GM21447 (cell line): ENCODE measurements around the gene SOCS7.

Source experiments
- ATAC-seq: cut with Tn5 transposase; IDR thresholded peaks from one replicate; pipeline ENCODE4 v1.9.1; 2021; ENCODE audit not compliant: unreplicated experiment

Gene SOCS7

DNA sequence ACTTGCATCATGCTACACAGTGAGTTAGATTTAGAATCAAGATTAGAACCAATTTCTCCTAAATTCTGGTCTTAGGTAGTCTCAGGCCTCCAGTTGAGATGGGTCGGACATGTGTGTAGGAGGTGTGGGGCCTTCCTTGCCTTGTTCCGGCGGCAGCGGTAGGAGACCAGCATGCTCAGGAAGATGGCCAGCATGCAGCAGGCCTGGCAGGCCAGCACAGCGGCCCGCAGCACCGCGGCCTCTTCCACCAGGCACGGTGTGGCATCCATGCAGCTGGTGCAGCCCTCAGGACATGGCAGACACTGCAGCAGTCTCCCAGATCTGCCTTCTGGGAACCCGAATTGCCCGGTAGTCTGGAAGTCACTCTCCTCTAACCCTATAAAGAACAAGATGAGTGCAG lies 14.8 kb upstream of the SOCS7 start:
- ATAC-seq: no peak

DNA sequence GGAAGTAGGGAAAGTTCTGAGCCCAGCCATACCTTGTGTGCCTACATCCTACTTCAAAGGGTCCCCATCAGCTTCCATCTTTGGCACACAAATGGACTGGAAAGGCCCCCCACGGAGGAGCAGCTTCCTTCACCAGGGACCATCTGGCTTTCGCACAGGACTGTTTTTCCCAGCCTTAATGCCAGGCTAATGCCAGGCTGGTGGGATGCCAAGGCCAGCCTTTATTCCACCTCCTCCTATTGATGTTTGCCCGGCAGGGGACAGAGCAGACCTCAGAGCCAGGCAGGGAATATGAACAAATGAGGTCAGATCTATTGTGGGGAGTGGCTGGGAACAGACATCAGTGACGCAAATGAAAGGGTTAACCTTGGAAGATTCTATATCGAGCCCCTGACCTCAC lies 13.6 kb upstream of the SOCS7 start:
- no peak for ATAC-seq

DNA sequence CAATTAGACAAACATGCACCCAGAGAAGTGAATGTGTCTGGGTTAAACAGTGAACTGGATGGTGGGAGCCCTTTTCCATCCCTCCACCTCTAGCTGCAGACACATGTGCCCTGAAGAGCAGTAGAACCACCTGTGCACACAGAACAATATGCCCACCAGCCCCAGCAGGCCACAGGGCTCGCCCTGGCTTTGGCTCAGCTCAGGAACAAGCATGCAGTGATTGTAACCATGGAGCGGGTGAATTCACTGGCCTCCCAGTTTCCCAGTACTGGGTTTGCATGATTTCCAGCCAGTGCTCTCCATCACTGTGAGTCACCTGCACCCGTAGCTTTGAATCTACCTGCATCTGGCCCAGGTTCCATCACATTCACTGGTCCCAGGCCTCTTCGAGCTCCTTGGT lies 13.1 kb upstream of the SOCS7 start:
- ATAC-seq: no peak

DNA sequence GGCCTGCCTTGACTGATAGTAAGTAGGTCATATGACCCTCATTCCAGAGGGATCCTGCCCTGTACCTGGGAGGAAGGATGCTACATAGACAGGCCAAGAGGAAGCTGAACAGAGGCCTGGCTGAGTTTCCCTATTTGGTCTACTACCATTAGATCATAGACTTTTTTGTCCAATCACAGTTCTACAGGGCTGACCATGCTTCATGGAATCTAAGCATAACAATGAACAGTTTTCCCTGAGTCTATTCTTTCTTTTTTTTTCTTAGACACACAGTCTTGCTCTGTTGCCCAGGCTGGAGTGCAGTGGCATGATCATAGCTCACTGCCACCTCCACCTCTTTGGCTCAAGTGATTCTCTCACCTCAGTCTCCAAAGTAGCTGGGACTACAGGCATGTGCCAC lies 11.8 kb upstream of the SOCS7 start:
- ATAC-seq: no peak

DNA sequence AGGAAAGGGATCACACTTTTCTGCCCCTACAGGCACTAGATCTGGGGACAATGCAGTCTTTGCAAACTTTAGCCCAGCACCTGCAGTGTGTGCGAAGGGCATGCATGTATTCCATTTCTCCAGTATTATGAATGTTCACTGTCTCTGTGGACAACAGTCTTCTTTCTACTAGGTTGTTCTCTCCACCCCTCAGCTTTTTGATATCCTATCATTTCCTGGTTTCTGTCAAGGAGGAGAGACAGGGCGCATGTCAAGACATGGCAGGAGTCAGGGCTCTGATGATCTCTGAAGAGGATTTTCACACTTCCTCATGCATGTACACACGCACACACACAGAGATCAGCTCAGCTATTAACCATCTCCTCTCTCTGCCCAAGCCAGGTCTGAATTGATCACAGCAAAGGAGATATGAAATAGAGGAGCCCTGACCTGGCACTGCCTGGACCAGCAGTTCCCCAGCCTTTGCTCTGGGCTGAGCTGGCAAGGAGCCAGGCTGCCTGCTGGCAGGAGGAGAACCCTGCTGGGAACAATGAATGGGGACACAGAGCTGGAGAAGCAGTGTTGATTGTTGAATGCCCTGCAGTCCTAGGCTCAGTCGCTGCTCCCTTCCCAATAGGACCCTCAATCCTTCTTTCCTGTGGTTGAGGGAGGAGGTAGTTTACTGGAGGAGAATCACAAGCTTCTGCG lies 10.5 kb upstream of the SOCS7 start:
- no peak for ATAC-seq

DNA sequence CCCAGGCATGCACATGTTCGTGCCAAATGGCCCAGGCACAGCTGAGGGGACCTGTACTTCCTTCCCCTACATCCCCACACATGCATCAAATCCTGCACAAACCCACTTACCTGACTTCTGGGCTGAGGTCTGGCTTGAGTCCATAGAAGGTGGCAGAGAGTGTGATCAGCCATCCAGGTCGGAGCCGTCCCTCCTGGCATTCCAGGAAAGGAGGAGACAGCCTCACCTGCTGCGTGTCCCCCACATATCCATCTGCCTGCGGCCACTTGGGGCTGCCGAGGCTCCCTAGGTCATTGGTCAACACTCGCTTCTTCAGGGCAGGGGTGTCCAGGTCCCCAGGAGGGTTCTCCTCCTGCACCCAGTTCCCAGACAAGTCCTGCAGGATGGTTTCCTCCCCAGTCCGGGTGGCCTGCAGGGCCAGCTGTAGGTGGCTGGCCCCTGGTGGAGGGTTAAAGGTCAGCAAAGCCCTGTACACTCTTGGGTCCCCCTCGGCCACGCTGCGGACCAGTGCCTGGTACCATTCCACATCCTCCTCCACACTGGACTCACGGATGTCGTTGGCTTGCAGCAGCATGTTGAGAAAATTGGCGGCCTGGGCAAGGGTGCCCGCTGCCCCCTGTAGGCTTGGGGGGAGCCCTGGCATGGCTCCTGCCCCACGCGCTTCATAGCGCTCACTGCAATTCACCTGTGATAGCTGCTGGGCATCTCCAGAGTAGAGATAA lies 8.6 kb upstream of the SOCS7 start:
- no peak for ATAC-seq

DNA sequence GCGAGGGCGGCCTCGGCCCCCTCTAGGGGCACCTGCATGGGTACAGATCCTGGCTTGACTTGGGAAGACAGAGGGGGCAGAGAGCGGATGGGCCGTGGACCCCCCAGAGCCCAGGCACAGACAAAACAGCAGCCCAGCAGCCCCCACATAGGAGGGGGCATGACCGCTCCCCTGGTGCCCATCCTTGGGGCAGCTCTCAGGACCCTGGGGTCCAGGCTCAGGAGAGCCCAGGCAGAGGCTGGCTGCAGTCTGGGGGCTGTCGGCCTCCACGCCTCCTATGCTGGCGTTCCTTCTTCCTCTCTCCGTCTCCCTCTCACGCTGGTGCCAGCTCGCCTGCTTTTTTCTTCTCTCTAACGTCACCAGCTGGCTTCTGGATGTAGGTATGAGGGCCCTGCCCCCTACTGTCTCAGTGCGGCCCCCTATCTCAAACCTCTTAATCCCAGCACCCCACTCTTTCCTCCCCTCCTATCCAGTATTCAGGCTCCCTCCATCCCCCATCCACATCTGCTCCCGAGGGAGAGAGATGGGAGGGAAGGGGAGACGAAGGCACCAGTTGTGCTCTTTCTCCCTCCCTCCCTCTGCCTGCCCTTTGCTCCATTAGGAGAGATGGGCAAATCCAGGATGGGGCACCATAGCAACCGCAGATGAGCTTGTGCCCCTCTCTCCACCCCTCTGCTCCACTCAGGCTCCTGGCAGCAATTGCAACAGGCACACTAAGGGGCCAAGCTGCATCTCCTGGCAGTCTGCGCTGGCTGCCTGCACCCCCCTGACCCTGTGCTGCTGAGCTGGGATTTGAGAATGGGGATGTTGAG lies 7.8 kb upstream of the SOCS7 start, which contains the start of gene GPR179:
Gene GPR179, minus strand, starts transcription at position 349 of the 812 bp plus-strand sequence. Its CDS starts 167 bp downstream, at position 182.
- ATAC-seq: no peak

DNA sequence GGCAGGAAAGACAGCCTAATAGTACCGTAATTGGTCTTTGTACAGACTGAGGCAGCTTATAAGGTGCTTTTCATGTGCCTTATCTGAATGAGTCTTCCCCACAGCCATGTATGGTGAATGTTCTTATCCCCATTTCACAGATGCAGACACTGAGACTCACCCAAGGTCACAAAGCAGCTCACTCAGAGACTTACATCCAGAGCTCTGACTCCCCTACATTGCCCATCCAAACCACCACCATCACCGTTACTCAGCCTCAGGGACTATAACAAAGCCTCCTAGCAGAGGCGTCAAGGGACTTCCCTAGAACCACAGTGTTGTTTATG lies 7.3 kb upstream of the SOCS7 start:
- no peak for ATAC-seq

DNA sequence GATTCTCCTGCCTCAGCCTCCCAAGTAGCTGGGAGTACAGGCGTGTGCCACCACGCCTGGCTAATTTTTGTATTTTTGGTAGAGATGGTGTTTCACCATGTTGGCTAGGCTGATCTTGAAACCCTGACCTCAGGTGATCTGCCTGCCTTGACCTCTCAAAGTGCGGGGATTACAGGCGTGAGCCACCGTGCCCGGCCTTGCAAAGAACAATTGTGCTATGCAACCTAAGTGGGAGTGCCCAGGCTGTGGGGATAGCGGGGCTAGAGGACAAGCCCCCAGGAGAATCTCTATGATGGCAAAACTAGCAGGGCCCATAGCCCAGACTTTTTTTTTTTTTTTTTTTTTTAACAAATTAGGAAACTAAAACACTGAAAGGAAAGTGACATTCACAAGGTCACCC lies 5.9 kb upstream of the SOCS7 start:
- ATAC-seq: no peak

DNA sequence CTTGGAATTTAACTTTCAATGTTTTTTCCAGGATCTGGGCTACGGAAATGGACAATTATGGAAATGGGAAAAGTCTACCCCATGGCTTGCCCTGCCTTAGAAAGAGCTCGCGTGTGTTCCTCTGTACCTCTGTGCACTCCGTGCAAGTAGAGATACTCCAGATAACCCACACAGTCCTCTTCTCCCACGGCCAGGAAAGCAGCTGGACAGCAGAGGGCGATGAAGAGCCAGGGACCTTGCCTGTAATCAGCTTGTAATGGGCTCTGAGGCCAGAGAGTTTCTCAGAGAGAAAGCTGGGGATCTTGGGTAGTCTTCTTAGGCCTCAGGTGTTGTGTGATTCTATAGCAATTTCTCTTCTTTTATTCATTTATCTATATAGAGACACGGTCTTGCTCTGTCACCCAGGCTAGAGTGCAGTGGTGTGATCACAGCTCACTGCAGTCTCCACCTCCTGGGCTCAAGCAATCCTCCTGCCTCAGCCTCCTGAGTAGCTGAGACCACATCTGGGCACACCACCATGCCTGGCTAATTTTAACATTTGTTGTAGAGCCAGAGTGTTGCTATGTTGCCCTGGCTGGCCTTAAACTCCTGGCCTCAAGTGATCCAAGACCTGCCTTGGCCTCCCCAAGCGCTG lies 2.4 kb upstream of the SOCS7 start:
- no peak for ATAC-seq

DNA sequence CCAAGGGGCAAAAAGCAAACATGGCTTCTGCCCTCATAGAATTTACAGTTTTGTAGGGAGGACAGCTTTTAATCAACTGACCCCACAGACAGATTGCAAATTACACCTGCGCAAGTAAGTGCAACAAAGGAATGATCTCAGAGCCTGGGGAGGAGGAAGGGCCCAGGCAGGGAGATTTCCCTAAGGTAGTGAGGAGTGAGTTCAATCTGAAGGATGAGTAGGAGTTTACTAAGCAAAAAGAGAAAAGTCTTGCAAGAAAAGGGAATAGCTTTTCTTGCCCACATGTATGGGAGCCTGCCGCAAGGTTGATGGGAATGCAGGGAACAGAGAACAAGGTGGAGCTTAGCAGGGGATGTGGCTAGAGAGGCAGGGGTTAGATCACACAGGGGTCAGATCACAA lies 1.6 kb upstream of the SOCS7 start:
- no peak for ATAC-seq

DNA sequence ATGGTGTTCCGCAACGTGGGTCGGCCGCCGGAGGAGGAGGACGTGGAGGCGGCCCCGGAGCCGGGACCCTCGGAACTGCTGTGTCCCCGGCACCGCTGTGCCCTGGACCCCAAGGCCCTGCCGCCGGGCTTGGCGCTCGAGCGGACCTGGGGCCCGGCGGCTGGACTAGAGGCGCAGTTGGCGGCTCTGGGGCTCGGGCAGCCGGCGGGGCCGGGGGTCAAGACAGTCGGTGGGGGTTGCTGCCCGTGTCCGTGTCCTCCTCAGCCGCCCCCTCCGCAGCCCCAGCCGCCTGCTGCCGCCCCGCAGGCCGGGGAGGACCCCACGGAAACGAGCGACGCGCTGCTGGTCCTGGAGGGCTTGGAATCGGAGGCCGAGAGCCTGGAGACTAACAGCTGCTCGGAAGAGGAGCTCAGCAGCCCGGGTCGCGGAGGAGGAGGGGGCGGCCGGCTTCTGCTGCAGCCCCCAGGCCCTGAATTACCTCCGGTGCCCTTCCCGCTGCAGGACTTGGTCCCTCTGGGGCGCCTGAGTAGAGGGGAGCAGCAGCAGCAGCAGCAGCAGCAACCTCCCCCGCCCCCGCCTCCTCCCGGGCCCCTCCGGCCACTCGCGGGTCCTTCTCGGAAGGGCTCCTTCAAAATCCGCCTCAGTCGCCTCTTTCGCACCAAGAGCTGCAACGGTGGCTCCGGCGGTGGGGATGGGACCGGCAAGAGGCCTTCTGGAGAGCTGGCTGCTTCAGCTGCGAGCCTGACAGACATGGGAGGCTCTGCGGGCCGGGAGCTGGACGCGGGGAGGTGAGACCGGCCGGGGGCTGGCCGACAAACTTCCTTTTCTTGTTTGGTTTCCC lies 821 bp downstream of the SOCS7 start:
- peak; percentile 19 for ATAC-seq

DNA sequence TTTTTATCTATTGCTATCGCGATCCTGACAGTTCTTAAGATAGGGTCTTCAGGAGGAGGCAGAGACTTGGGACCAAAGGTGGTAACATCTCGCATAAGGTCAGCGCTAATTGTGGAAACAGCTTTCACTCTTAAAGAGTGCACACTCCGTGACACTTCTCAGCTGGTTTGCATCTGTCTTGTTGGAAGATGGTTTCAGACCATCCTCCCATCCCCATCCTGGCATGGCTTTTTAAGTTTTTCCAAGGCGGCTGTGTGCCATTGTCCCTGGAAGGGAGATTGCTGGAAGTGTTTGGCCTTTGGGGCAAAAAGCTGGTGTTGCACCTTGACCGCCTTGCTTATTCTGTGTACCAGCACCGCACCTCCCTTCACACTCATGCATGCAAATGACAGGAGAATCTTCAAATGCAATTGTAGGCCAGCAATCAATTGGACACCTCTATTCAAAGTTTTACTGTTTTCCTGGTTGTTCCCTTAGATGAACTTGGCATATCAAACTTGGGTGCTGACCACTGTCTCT lies 1.5 kb downstream of the SOCS7 start:
- no peak for ATAC-seq

DNA sequence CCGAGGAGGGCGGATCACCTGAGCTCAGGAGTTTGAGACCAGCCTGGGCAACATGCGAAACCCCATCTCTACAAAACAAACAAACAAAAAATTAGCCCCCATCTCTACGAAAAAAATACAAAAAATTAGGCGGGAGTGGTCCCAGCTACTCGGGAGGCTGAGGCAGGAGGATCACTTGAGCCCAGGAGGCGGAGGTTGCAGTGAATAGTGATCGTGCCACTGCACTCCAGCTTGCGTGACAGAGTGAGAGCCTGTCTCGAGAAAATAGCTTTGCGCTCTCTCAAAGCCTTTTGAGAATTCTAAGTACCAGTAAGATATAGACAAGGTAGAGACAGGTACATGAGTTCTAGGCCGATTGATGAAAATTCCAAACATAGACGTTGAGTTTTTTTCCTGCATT lies 2.0 kb downstream of the SOCS7 start:
- no peak for ATAC-seq

DNA sequence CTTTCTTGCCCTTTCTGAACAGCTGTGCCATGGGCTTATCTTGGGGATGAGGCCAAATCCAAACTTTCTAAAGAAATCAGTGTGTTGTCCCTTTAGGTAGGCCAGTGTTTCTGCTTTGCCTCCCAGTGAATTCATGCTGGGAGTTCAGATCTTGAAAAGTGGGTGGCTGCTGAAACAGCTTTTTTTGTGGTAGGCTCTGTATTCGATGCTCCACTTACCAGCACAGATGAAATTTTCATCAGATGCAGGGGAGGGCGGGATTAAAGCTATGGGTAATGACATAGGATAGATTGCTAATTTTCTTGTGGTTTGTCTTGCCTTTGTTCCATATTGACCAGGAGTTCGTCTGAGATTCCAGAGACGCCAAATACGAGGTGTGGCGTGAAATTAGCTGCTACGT lies 2.8 kb downstream of the SOCS7 start:
- ATAC-seq: no peak

DNA sequence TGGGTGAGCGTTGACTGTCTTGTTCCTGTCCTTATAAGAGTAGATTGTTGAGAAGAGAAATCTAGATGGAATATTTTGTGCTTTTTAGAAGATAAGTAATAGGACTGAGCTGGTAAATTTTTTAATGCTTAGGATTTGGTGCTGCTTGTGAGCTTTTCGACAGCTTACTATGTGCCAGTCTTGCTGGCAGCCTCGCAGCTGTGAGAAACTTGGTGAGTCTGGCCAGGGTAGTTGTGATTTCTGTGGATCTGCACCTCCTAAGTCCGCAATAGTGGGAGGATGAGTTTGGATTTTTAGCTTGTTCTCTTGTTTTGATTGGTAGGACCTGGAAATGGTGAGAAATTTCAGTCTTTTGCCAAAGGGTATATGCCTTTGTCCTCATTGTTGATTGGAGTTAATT lies 3.6 kb downstream of the SOCS7 start:
- no peak for ATAC-seq

DNA sequence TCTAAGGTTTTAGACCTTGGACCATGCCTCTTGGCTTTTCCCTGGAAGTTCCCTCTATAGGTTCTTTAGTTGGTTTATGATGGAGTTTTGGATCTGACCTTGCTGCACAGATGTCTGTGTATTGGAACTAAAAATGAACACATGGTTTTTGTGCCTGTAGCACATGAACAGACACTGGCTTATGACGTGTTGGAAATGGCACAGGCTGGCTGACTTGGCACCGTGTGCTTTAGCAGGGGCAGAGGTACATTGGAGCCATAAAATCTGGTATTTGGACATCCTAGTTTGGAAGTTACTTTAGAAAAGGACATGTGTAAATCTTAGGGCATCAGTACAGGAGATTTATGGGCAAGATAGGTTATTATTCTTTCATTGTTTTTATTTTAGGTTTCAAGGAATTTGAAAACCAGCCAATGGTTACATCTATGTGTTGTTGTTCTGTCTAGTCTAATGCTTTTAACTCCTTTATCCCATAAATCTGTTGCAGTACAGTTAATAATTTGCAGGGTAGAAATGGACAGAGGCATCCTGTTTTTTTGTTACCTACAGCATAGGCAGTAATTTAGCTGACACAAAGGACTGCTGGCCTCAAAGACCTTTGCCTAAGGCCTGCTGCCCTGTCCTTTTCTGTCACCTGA lies 6.0 kb downstream of the SOCS7 start:
- no peak for ATAC-seq

DNA sequence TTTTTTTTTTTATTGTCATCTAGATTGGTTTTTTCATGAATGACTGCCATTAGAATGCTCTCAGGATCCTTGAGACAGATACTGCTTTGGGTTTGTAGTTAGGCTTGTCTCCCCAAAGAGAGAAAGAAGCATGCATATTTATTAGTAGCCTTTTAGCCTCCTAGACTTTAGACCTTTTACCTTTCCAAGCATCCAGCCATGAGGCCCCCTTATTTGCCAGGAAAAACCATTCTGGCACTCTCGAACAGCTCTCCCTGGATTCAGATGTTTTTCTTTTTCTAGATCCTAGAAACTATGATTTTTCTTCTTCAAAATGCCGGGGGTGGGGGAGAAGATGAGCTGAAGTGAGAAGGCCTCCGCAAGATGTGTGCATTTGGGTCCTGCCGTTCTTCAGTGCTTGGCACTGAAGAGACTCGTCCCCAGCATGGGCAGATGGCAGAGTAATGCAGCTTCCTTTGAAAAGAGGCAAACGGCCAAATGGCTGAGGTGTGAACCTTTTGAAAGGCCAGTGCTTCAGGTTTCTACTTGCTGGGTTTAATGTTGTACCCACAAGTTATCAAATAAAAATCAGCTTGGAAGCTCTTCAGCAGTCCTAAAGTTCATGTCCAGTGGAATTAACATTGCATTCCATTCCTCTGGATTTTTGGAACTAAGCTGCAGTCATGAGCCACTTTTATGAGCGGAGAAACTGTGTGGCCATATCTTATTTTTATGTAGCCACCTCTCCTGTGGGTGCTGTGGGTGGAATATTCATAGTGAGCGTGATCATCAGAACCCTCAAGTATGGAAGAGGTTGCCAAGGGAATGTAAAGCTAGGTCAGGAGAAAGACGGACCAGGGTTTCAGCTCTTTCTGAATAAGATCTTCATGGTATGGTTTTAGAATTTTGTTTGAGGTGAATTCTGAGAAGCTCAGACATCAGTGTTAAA lies 7.2 kb downstream of the SOCS7 start:
- ATAC-seq: no peak
